ENCODE measurements around the gene RXFP2.

DNA sequence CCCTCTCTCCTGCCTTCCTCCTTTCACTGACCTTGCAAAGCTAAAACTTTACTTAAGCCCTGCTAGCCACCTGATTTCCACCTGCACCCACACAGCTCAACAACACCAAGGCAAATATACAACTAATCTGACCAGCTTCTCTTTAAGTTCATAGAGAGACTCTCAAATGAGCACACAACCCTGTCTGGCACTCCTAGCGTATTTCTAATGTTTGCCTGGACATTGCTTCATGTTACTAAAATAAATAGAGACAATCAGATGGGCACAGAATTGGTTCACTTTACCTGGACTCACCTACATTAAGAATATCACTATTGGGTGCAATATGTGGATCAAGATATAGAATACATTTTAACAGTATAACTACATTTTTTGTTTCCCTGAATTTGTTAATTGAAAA lies 33.2 kb upstream of the RXFP2 start:
- TF ChIP-seq, protein P1, sequence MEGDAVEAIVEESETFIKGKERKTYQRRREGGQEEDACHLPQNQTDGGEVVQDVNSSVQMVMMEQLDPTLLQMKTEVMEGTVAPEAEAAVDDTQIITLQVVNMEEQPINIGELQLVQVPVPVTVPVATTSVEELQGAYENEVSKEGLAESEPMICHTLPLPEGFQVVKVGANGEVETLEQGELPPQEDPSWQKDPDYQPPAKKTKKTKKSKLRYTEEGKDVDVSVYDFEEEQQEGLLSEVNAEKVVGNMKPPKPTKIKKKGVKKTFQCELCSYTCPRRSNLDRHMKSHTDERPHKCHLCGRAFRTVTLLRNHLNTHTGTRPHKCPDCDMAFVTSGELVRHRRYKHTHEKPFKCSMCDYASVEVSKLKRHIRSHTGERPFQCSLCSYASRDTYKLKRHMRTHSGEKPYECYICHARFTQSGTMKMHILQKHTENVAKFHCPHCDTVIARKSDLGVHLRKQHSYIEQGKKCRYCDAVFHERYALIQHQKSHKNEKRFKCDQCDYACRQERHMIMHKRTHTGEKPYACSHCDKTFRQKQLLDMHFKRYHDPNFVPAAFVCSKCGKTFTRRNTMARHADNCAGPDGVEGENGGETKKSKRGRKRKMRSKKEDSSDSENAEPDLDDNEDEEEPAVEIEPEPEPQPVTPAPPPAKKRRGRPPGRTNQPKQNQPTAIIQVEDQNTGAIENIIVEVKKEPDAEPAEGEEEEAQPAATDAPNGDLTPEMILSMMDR (IDR thresholded peaks at IDR 0.05; ENCODE audit: low read length) = no peak
- no peak for TF ChIP-seq EZH2phosphoT487 (IDR thresholded peaks at IDR 0.05; ENCODE audit: low read length)

Measured in MM.1S (cell line).